Uterus (tissue), 4 donors: Measurements from ENCODE around the gene RARB. TPM values are rescaled to one million over a fixed set of nuclear protein-coding genes. Genes with fewer than 3 reads are reported as not detected.

Experiments
- DNase-seq, 2 donors: peaks; one replicate each; pipeline ENCODE4 v3.0.0-alpha.2; 2019 to 2020
- H3K27ac ChIP-seq, 2 donors: fragments of 200-600 bp; sonication (generic); 1 replicate in 1 of 2; 2 replicates in 1 of 2; pipeline ENCODE4 v1.5.1; 2016 to 2018
- H3K27me3 ChIP-seq, 2 donors: fragments of 200-600 bp; sonication (generic); one replicate each; pipeline ENCODE4 v1.5.1; 2018 to 2019; ENCODE audit warnings: control low read depth in 1 of 2
- H3K36me3 ChIP-seq, 2 donors: fragments of 200-600 bp; sonication (generic); one replicate each; pipeline ENCODE4 v1.5.1; 2019; ENCODE audit warnings: control low read depth in 1 of 2
- H3K4me1 ChIP-seq, 2 donors: fragments of 200-600 bp; sonication (generic); one replicate each; pipeline ENCODE4 v1.5.1; 2018 to 2019; ENCODE audit warnings: control low read depth in 1 of 2
- H3K4me3 ChIP-seq, 2 donors: fragments of 200-600 bp; sonication (generic); 1 replicate in 1 of 2; 2 replicates in 1 of 2; pipeline ENCODE4 v1.5.1; 2018 to 2019; ENCODE audit warnings: mild to moderate bottlenecking in 1 of 2
- H3K9me3 ChIP-seq, 2 donors: fragments of 200-600 bp; sonication (generic); one replicate each; pipeline ENCODE4 v1.5.1; 2019; ENCODE audit warnings: control low read depth in 1 of 2
- POLR2A ChIP-seq, 2 donors: fragments of 450-650 bp; IDR thresholded peaks; one replicate each; pipeline ENCODE4 v1.6.1; 2016; ENCODE audit warnings: antibody characterized with exemption in 2 of 2, mild to moderate bottlenecking in 1 of 2, moderate library complexity in 1 of 2
- intact Hi-C: fragments of 100-400 bp; cut with DNase I; formaldehyde crosslinking; loops from one replicate; pipeline ENCODE4 v1.15.1; 2023; ENCODE audit warnings: low total_unique reads
- total RNA-seq, 4 donors: library from RNA; depleted of rRNA in 3 of 4; stranded (reverse); fragments of >200 nt in 3 of 4; gene quantifications; one replicate each; pipeline versions ENCODE4 v1.1.0 to v1.2.4, GENCODE V29; 2014 to 2023
- TF ChIP-seq, protein P1 (sequence below), 4 experiments: fragments of 200-600 bp in 2 of 4; fragments of 450-650 bp in 2 of 4; sonication (generic) in 2 of 4; IDR thresholded peaks; one replicate each; pipeline ENCODE4 v1.5.1; 2016 to 2019; ENCODE audit warnings: antibody characterized with exemption in 4 of 4, mild to moderate bottlenecking in 2 of 4, moderate library complexity in 1 of 4
- donor health status: DM: yes; HTN: yes; CAD: no.

RARB gene
- total RNA-seq, 4 donors from 2014 or later = 6.7 to 63.0 (median 14.5) TPM

DNA sequence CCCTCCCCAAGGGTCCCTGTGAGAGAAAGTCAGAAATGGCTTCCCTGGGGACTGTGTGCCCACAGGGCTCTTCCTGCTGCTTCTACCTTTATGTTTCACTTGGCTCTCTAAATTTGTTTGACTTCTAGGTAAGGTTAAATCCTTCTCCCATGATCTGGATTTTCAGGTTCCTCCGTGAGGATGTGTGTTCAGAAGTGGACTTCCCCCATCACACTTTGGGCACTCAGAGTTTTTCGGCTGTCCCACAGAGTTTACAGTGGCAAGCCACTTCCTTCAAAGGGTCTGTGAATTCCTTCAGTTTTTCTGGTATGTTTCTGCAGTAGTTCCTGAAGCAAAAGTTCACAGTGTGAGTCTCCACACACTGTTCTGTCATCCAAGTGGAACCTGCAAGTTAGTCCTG, 30.9 kb upstream of the RARB start:
- no peaks in the 10 kb centered on the region for H3K4me1 ChIP-seq
- no peak for TF ChIP-seq POLR2A (IDR thresholded peaks at IDR 0.05)
- TF ChIP-seq, protein P1, sequence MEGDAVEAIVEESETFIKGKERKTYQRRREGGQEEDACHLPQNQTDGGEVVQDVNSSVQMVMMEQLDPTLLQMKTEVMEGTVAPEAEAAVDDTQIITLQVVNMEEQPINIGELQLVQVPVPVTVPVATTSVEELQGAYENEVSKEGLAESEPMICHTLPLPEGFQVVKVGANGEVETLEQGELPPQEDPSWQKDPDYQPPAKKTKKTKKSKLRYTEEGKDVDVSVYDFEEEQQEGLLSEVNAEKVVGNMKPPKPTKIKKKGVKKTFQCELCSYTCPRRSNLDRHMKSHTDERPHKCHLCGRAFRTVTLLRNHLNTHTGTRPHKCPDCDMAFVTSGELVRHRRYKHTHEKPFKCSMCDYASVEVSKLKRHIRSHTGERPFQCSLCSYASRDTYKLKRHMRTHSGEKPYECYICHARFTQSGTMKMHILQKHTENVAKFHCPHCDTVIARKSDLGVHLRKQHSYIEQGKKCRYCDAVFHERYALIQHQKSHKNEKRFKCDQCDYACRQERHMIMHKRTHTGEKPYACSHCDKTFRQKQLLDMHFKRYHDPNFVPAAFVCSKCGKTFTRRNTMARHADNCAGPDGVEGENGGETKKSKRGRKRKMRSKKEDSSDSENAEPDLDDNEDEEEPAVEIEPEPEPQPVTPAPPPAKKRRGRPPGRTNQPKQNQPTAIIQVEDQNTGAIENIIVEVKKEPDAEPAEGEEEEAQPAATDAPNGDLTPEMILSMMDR (IDR thresholded peaks at IDR 0.05) = no peak
- no peaks in the 10 kb centered on the region for H3K9me3 ChIP-seq
- no peak for DNase-seq
- no peaks in the 10 kb centered on the region for H3K27me3 ChIP-seq
- H3K27ac ChIP-seq = no peak overlapping the region
- intact Hi-C loops = no loop called here
- no peaks in the 10 kb centered on the region for H3K36me3 ChIP-seq
- no peak overlapping the region for H3K4me3 ChIP-seq

DNA sequence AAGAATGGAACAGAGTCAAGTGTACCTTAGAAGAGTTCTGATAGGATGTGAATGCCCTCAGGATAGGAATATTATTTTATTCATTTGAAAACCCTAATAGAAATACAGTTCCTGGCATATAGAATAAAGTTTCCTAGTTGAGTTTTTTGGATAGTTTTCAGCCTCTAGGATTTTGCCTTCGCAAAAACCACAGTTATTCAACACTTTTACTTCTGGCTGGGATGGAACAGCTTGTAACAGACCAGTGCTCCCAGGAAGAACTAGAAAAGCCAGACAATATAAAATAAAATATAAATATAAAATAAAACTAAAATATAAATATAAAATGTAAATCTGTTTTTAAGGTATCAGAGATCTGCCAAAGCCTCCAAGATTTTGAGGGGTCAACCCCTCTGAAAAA, 27.5 kb upstream of the RARB start:
- no peaks in the 10 kb centered on the region for H3K36me3 ChIP-seq
- H3K27me3 ChIP-seq = no peaks in the 10 kb centered on the region
- no peak for DNase-seq
- no peaks in the 10 kb centered on the region for H3K9me3 ChIP-seq
- H3K4me1 ChIP-seq = no peaks in the 10 kb centered on the region
- no peak overlapping the region for H3K27ac ChIP-seq
- intact Hi-C loops = no loop called here
- no peak overlapping the region for H3K4me3 ChIP-seq
- TF ChIP-seq POLR2A (IDR thresholded peaks at IDR 0.05) = no peak
- TF ChIP-seq, protein P1 (IDR thresholded peaks at IDR 0.05) = no peak

DNA sequence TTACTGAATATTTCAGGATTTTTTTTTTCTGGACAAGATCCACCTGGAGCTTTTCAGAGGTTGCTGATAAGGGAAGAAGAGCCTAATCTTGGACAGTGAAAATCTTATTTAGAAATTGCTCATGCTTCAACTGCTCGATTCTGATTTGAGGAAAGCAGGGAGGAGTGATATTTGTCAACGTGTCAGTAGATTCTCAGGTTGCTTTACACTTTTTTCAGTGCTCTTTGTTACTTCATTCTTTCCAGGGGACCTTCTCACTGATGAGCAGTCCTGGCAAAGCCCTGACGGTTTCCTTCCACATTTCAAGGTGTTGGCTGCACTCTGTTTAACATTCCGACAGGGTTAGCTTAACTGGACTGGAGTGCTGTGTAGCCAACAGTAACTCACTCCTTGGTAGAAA, 24.1 kb upstream of the RARB start:
- H3K4me3 ChIP-seq = no peak overlapping the region
- H3K9me3 ChIP-seq = no peaks in the 10 kb centered on the region
- intact Hi-C loops = no loop called here
- no peaks in the 10 kb centered on the region for H3K4me1 ChIP-seq
- H3K36me3 ChIP-seq = no peaks in the 10 kb centered on the region
- peak overlapping the region in 1 of 2 donors; percentile 17 for H3K27ac ChIP-seq
- H3K27me3 ChIP-seq = no peaks in the 10 kb centered on the region
- DNase-seq = no peak
- no peak for TF ChIP-seq POLR2A (IDR thresholded peaks at IDR 0.05)
- TF ChIP-seq, protein P1 (IDR thresholded peaks at IDR 0.05) = no peak

DNA sequence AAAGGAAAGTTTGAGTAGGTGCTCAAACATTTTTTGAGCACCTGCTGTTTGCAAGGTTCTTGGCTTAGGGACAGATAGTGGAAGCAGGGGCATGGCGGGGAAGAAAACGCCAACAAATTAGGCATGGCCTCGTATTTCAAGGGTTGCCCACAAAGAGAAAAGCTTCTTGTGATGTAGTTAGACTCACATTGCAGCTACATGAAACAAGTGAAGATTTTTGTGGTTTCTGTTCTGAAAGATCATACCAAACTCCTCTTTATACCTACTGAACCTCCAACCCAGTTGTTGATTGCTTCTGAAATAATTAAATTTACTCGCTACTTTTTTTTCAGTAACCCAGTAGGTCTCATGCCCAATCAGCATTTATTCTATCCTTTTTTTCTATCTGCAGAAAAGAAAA, 23.5 kb upstream of the RARB start:
- DNase-seq = no peak
- H3K36me3 ChIP-seq = no peaks in the 10 kb centered on the region
- no peak overlapping the region for H3K27ac ChIP-seq
- H3K27me3 ChIP-seq = no peaks in the 10 kb centered on the region
- no peak overlapping the region for H3K4me3 ChIP-seq
- no peaks in the 10 kb centered on the region for H3K9me3 ChIP-seq
- H3K4me1 ChIP-seq = no peaks in the 10 kb centered on the region
- intact Hi-C loops = no loop called here
- TF ChIP-seq POLR2A (IDR thresholded peaks at IDR 0.05) = no peak
- TF ChIP-seq, protein P1 (IDR thresholded peaks at IDR 0.05) = no peak

DNA sequence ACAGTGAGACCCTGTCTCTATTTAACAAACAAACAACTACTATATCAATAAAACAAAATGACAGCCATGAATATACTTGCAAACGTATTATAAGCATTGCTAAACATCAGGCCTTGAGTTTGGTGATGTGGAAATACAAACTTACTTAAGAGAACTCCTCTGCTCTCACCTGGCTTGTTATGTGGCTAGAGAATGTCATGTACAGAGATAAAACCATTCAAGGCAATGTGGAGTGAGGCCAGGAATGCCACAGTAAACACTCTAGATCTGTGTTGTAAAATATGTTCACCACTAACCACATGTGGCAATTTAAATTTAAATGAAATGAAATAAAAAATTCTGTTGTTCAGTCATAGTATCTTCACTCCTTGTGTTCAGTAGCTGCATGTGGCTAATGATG, 22.7 kb upstream of the RARB start:
- TF ChIP-seq, protein P1 (IDR thresholded peaks at IDR 0.05) = no peak
- TF ChIP-seq POLR2A (IDR thresholded peaks at IDR 0.05) = no peak
- Histone ChIP-seq H3K9me3 (no peaks in the 10 kb centered on the region), H3K36me3 (no peaks in the 10 kb centered on the region), H3K27me3 (no peaks in the 10 kb centered on the region), H3K27ac (no peak overlapping the region), H3K4me3 (no peak overlapping the region), H3K4me1 (no peaks in the 10 kb centered on the region)
- intact Hi-C loops = no loop called here
- DNase-seq = no peak
